ENCODE results near the gene SBF2.

DNA sequence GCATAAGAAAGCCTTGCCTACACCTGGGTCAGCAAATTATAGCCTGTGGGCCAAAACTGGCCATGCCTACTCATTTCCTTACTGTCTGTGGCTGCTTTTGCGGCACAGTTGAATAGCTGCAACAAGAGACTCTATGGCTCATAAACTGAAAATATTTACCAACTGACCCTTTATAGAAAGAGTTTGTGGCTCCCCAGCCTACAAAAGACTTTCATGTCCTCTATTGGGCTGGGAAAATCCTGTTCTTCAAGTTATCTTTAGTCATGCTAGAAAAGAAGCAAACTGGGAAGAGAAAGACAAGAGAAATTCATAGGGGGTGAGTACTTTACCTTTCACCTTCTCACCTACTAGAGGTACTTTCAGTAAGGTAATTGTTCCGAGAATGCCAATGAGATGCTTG, 455.1 kb downstream of the SBF2 start:
- no peak for TF ChIP-seq EZH2phosphoT487 (IDR thresholded peaks at IDR 0.05; ENCODE audit: borderline replicate concordance, low read length)
- TF ChIP-seq, protein P1, sequence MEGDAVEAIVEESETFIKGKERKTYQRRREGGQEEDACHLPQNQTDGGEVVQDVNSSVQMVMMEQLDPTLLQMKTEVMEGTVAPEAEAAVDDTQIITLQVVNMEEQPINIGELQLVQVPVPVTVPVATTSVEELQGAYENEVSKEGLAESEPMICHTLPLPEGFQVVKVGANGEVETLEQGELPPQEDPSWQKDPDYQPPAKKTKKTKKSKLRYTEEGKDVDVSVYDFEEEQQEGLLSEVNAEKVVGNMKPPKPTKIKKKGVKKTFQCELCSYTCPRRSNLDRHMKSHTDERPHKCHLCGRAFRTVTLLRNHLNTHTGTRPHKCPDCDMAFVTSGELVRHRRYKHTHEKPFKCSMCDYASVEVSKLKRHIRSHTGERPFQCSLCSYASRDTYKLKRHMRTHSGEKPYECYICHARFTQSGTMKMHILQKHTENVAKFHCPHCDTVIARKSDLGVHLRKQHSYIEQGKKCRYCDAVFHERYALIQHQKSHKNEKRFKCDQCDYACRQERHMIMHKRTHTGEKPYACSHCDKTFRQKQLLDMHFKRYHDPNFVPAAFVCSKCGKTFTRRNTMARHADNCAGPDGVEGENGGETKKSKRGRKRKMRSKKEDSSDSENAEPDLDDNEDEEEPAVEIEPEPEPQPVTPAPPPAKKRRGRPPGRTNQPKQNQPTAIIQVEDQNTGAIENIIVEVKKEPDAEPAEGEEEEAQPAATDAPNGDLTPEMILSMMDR (IDR thresholded peaks at IDR 0.05; ENCODE audit: low read depth, low read length, poor library complexity, severe bottlenecking): no peak
